GM12874 (cell line): ENCODE data around the gene GALNT17.

Experiments used
- CTCF ChIP-seq: IDR thresholded peaks from 2 replicates; pipeline ENCODE4 v1.5.1; 2011; ENCODE audit warnings: low read depth, mild to moderate bottlenecking, control low read depth, low read length, moderate library complexity; ENCODE audit not compliant: insufficient read depth

GALNT17 gene

GRCh38 chr7:71326595-71326994 lies 194.7 kb downstream of the GALNT17 start:
- TF ChIP-seq CTCF = no peak

- TF ChIP-seq CTCF = no peak
Measured at GRCh38 chr7:71327946-71328345, 196.0 kb downstream of the GALNT17 start.

DNA sequence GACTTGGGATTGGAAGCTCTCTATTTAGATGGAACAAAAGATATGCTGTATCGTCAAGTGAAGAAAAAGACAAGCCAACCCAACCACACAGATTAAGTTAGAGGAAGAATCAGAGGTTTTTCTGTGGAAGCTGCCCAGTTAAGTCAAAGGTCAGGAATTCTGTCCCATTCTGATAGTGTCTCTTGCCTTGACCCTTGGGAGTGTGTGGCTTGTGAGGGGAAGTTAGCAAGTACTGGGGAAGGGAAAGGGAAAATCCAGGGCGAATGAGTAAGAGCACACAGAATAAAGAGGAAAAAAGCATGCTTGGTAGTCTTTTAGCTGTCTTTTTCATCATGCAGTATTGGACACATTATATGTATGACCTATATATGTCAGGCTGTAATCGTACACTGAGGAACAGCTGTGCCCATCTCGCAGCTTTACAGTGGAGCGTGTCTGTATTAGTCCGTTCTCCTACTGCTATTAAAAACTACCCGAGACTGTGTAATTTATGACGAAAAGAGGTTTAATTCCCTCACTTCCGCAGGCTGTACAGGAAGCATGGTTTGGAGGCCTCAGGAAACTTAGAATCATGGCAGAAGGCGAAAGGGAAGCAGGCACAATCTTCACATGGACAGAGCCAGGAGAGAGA lies 197.2 kb downstream of the GALNT17 start:
- TF ChIP-seq CTCF = no peak

DNA sequence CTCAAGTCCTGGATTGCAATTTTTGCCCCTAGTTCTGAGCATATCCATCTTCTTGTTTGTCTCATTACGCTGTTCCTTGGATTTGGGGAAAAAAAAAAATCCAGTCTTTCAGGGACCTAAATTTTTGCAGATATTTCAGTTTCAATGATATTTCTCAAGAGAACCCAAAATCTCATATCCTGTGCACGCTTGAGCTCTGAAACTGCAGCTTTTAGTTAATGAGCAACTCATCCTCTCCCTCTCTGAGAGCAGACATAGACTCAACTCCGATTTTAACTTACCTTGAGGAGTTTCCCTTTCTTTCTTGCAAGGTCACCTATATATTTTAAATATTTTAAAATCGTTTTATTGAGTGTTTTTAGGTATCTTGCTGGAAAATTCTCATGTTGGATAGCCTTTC lies 200.3 kb downstream of the GALNT17 start:
- no peak for TF ChIP-seq CTCF

DNA sequence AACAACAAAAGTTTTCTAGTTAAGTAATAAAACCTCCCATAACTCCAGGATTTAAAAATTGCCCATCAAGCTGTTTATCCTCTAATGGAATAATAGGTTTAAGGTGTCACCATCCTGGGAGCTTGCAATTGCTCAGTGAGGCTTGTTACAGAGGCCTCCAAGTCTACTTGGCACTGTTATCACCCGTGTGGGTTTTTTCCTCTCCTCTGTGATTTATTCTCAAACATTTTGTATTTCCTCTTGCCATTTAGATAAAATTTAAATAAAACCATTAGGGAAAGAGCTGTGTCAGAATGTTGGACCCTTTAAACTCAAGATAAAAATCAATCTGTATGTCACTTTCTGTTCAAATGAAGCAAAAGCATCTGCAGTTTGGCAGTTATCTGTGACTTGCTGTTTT lies 202.6 kb downstream of the GALNT17 start:
- TF ChIP-seq CTCF = no peak

GRCh38 chr7:71338866-71339265 lies 206.9 kb downstream of the GALNT17 start:
- no peak for TF ChIP-seq CTCF

DNA sequence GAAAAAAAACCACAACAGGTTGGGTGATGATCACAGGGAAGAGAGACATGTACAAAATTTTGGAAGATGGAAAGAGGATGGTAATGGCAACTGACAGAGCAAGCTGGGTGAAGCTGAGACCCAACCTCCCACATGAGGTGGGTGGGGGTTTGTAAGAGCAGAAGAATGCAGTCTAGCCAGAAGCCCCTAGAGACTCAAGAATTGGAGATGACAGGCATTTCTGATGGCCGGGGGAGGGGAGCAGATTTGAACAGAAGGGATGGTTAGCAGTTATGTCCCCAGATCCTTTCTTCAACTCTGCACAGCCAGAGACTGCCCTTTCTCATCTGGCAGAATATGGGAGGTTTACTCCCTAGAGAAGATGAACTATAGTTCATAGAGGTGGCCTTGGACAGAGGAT lies 208.0 kb downstream of the GALNT17 start:
- TF ChIP-seq CTCF = no peak

GRCh38 chr7:71342202-71342601 lies 210.3 kb downstream of the GALNT17 start:
- TF ChIP-seq CTCF = no peak
